Measurements from ENCODE around the gene SNAP47.

The SNAP47 gene

DNA sequence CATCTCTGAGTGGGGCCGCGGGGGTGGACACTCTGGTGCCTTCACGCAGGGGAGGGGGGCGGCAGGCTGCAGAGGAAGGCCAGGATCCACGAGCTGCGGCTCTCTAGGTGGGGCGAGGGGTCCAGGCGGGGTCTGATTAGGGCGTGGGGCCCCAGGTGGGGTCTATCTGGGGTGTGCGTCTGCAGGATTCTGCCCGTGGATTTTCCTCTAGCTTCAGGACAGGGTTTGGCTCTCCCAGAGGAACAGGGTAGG, 6.4 kb upstream of the SNAP47 start:
- H3K27me3 ChIP-seq (ENCODE audit: low read length), result no peaks in the 10 kb centered on the region
- no peaks in the 10 kb centered on the region for H3K9me2 ChIP-seq (replicated peaks; ENCODE audit: insufficient read depth, low read length)
- no peak overlapping the region for H3K27ac ChIP-seq (ENCODE audit: low read depth, low read length)
- no peaks in the 10 kb centered on the region for H4K20me1 ChIP-seq (ENCODE audit: low read depth, low read length)
- TF ChIP-seq EZH2phosphoT487 (conservative IDR thresholded peaks at IDR 0.05; ENCODE audit: low read length), result no peak
- TF ChIP-seq, protein P1, sequence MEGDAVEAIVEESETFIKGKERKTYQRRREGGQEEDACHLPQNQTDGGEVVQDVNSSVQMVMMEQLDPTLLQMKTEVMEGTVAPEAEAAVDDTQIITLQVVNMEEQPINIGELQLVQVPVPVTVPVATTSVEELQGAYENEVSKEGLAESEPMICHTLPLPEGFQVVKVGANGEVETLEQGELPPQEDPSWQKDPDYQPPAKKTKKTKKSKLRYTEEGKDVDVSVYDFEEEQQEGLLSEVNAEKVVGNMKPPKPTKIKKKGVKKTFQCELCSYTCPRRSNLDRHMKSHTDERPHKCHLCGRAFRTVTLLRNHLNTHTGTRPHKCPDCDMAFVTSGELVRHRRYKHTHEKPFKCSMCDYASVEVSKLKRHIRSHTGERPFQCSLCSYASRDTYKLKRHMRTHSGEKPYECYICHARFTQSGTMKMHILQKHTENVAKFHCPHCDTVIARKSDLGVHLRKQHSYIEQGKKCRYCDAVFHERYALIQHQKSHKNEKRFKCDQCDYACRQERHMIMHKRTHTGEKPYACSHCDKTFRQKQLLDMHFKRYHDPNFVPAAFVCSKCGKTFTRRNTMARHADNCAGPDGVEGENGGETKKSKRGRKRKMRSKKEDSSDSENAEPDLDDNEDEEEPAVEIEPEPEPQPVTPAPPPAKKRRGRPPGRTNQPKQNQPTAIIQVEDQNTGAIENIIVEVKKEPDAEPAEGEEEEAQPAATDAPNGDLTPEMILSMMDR (IDR thresholded peaks at IDR 0.05; ENCODE audit: insufficient read depth, low read length, poor library complexity, severe bottlenecking), result no peak
- no peaks in the 10 kb centered on the region for H3K9me3 ChIP-seq (ENCODE audit: insufficient read depth, low read length)
- no peaks in the 10 kb centered on the region for H3K36me3 ChIP-seq (ENCODE audit: low read length)
- H3K4me3 ChIP-seq (ENCODE audit: insufficient read depth, low read length, poor library complexity, severe bottlenecking), result peak overlapping the region; percentile 56
- H2AFZ ChIP-seq (ENCODE audit: low read depth, low read length, severe bottlenecking), result no peak overlapping the region
- H3F3A ChIP-seq (ENCODE audit: insufficient read depth), result peaks cover 6% of the 10 kb centered on the region; the same call in 1 of the 2 replicates
- peak overlapping the region; percentile 79 for H3K4me2 ChIP-seq (ENCODE audit: low read depth, low read length, poor library complexity, severe bottlenecking)
- H3K79me2 ChIP-seq (ENCODE audit: insufficient read depth, low read length), result peaks cover 4% of the 10 kb centered on the region
- peak overlapping the region; percentile 66 for H3K9ac ChIP-seq (ENCODE audit: low read length)

- H2AFZ ChIP-seq (ENCODE audit: low read depth, low read length, severe bottlenecking), result no peak overlapping the region
- peak overlapping the region; percentile 56 for H3K4me3 ChIP-seq (ENCODE audit: insufficient read depth, low read length, poor library complexity, severe bottlenecking)
- no peaks in the 10 kb centered on the region for H3K9me2 ChIP-seq (replicated peaks; ENCODE audit: insufficient read depth, low read length)
- peak overlapping the region; percentile 79 for H3K4me2 ChIP-seq (ENCODE audit: low read depth, low read length, poor library complexity, severe bottlenecking)
- H3K36me3 ChIP-seq (ENCODE audit: low read length), result no peaks in the 10 kb centered on the region
- no peaks in the 10 kb centered on the region for H4K20me1 ChIP-seq (ENCODE audit: low read depth, low read length)
- peak overlapping the region; percentile 66 for H3K9ac ChIP-seq (ENCODE audit: low read length)
- peaks cover 9% of the 10 kb centered on the region for H3K79me2 ChIP-seq (ENCODE audit: insufficient read depth, low read length)
- no peaks in the 10 kb centered on the region for H3K27me3 ChIP-seq (ENCODE audit: low read length)
- TF ChIP-seq, protein P1 (IDR thresholded peaks at IDR 0.05; ENCODE audit: insufficient read depth, low read length, poor library complexity, severe bottlenecking), result no peak
- no peak for TF ChIP-seq EZH2phosphoT487 (conservative IDR thresholded peaks at IDR 0.05; ENCODE audit: low read length)
- no peak overlapping the region for H3K27ac ChIP-seq (ENCODE audit: low read depth, low read length)
- no peaks in the 10 kb centered on the region for H3K9me3 ChIP-seq (ENCODE audit: insufficient read depth, low read length)
- peaks cover 6% of the 10 kb centered on the region; the same call in 1 of the 2 replicates for H3F3A ChIP-seq (ENCODE audit: insufficient read depth)
These were observed 5.9 kb upstream of the SNAP47 start for GRCh38 chr1:227729144-227729880.

- H4K20me1 ChIP-seq (ENCODE audit: low read depth, low read length), result no peaks in the 10 kb centered on the region
- peaks cover 16% of the 10 kb centered on the region for H3K79me2 ChIP-seq (ENCODE audit: insufficient read depth, low read length)
- no peaks in the 10 kb centered on the region for H3K9me3 ChIP-seq (ENCODE audit: insufficient read depth, low read length)
- no peaks in the 10 kb centered on the region for H3K9me2 ChIP-seq (replicated peaks; ENCODE audit: insufficient read depth, low read length)
- no peaks in the 10 kb centered on the region for H3K27me3 ChIP-seq (ENCODE audit: low read length)
- no peak overlapping the region for H3K9ac ChIP-seq (ENCODE audit: low read length)
- H3K36me3 ChIP-seq (ENCODE audit: low read length), result no peaks in the 10 kb centered on the region
- no peak overlapping the region for H3K27ac ChIP-seq (ENCODE audit: low read depth, low read length)
- H3F3A ChIP-seq (ENCODE audit: insufficient read depth), result peaks cover 6% of the 10 kb centered on the region; the same call in 1 of the 2 replicates
- H3K4me3 ChIP-seq (ENCODE audit: insufficient read depth, low read length, poor library complexity, severe bottlenecking), result no peak overlapping the region
- H2AFZ ChIP-seq (ENCODE audit: low read depth, low read length, severe bottlenecking), result no peak overlapping the region
- H3K4me2 ChIP-seq (ENCODE audit: low read depth, low read length, poor library complexity, severe bottlenecking), result no peak overlapping the region
- no peak for TF ChIP-seq EZH2phosphoT487 (conservative IDR thresholded peaks at IDR 0.05; ENCODE audit: low read length)
- TF ChIP-seq, protein P1 (IDR thresholded peaks at IDR 0.05; ENCODE audit: insufficient read depth, low read length, poor library complexity, severe bottlenecking), result peak; percentile 64
These were observed 5.2 kb upstream of the SNAP47 start for GRCh38 chr1:227729881-227730629.
